Adrenal gland (tissue), 5 donors: ENCODE measurements around the gene SEPTIN12.

Experiments
- POLR2A ChIP-seq, 2 donors: fragments of 450-650 bp; IDR thresholded peaks; one replicate each; pipeline ENCODE4 v1.6.1; 2017; ENCODE audit warnings: antibody characterized with exemption in 2 of 2, mild to moderate bottlenecking in 2 of 2, moderate library complexity in 1 of 2
- TF ChIP-seq, protein P1 (sequence below), 6 experiments: fragments of 450-650 bp in 4 of 6; fragments of 200-600 bp in 2 of 6; sonication (generic) in 1 of 6; IDR thresholded peaks; 1 replicate in 5 of 6; 2 replicates in 1 of 6; pipeline versions ENCODE4 v1.5.1 to v1.8.0; 2016 to 2021; ENCODE audit warnings: antibody characterized with exemption in 6 of 6, mild to moderate bottlenecking in 2 of 6, moderate library complexity in 1 of 6
- donor health status: DM: no; HTN: no; CAD: no.

DNA sequence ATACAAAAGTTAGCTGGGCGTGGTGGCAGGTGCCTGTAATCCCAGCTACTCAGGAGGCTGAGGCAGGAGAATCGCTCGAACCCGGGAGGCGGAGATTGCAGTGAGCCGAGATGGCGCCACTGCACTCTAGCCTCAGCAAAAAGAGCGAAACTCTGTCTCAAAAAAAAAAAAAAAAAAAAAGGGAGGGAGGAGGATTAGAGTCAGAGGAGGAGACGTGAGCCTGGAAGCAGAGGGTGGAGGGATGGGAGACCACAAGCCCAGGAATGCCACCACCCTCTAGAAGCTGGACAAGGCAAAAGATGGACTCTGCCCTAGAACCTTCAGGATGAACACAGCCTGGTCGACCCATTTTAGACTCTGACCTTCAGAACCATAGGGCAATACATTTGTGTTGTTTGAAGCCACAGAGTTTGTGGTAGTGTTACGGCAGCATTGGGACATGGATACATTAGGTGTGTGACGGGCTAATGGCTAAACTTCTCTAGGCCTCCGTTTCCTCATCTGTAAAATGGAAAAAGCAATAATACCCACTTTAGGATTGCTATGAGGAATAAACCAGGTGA lies 4.9 kb upstream of the SEPTIN12 start:
- no peak for TF ChIP-seq POLR2A (IDR thresholded peaks at IDR 0.05)
- TF ChIP-seq, protein P1, sequence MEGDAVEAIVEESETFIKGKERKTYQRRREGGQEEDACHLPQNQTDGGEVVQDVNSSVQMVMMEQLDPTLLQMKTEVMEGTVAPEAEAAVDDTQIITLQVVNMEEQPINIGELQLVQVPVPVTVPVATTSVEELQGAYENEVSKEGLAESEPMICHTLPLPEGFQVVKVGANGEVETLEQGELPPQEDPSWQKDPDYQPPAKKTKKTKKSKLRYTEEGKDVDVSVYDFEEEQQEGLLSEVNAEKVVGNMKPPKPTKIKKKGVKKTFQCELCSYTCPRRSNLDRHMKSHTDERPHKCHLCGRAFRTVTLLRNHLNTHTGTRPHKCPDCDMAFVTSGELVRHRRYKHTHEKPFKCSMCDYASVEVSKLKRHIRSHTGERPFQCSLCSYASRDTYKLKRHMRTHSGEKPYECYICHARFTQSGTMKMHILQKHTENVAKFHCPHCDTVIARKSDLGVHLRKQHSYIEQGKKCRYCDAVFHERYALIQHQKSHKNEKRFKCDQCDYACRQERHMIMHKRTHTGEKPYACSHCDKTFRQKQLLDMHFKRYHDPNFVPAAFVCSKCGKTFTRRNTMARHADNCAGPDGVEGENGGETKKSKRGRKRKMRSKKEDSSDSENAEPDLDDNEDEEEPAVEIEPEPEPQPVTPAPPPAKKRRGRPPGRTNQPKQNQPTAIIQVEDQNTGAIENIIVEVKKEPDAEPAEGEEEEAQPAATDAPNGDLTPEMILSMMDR (IDR thresholded peaks at IDR 0.05): no peak
